Fibroblast of the aortic adventitia (primary cell): ENCODE measurements around the gene TMCC1. TPM values are rescaled to one million over a fixed set of nuclear protein-coding genes. Genes with fewer than 3 reads are reported as not detected.
"Not testable (repeated sequence)": the region's sequence is repeated elsewhere in the genome, so short reads cannot be mapped to it uniquely, and the experiment has no call there.

ENCODE experiments used
- DNase-seq: peaks from one replicate; pipeline ENCODE4 v3.0.0-alpha.2; 2010; ENCODE audit warnings: low read depth
- H3K4me3 ChIP-seq: 2 replicates; pipeline ENCODE4 v1.5.1; 2011; ENCODE audit warnings: low read depth, mild to moderate bottlenecking, control low read depth, low read length, moderate library complexity
- CTCF ChIP-seq: IDR thresholded peaks from 2 replicates; pipeline ENCODE4 v1.5.1; 2011; ENCODE audit warnings: mild to moderate bottlenecking, low read length, control low read depth, inconsistent platforms; ENCODE audit not compliant: insufficient read depth
- total RNA-seq: library from RNA; depleted of rRNA; stranded (reverse); fragments of >200 nt; gene quantifications from 2 replicates; pipeline ENCODE4 v1.2.3, GENCODE V29; 2012; ENCODE audit warnings: low replicate concordance

Gene TMCC1
- total RNA-seq, 1 donor = 16.9 TPM

GRCh38 chr3:129868912-129869311 is 24.6 kb downstream of the TMCC1 start:
- H3K4me3 ChIP-seq = no peak overlapping the region
- no peak for DNase-seq
- TF ChIP-seq CTCF = no peak

- peak; percentile 26 for DNase-seq
- no peak for TF ChIP-seq CTCF
- no peak overlapping the region for H3K4me3 ChIP-seq
Measured at GRCh38 chr3:129867506-129868124, 25.9 kb downstream of the TMCC1 start.

- no peak for DNase-seq
- H3K4me3 ChIP-seq = no peak overlapping the region
- TF ChIP-seq CTCF = no peak
Measured at GRCh38 chr3:129865806-129866205, 27.7 kb downstream of the TMCC1 start.

GRCh38 chr3:129864519-129864918 is 29.0 kb downstream of the TMCC1 start:
- no peak for DNase-seq
- H3K4me3 ChIP-seq = no peak overlapping the region
- TF ChIP-seq CTCF = no peak

- H3K4me3 ChIP-seq = no peak overlapping the region
- no peak for TF ChIP-seq CTCF
Measured at GRCh38 chr3:129859272-129859671, 34.2 kb downstream of the TMCC1 start.

GRCh38 chr3:129857899-129858298 is 35.6 kb downstream of the TMCC1 start:
- DNase-seq = no peak
- TF ChIP-seq CTCF = no peak
- H3K4me3 ChIP-seq = no peak overlapping the region

More at GRCh38 chr3:129859272-129859671, 34.2 kb downstream of the TMCC1 start:
- DNase-seq = no peak

- not testable (repeated sequence) for H3K4me3 ChIP-seq, DNase-seq
Measured at GRCh38 chr3:129856790-129857189, 36.7 kb downstream of the TMCC1 start.
